ENCODE results near the gene PHKG1.

GRCh38 chr7:56097700-56098099 lies 4.9 kb upstream of the PHKG1 start:
- TF ChIP-seq CTCF (IDR thresholded peaks at IDR 0.05): no peak
- no peak for TF ChIP-seq POLR2A (IDR thresholded peaks at IDR 0.05)
- peak in 2 of 4 donors; percentile 27 to 44 for TF ChIP-seq POLR2AphosphoS5 (IDR thresholded peaks at IDR 0.05)
- no peak for TF ChIP-seq EP300 (IDR thresholded peaks at IDR 0.05)
